Choroid plexus epithelial cell (primary cell): ENCODE measurements around the gene TEX48.

ENCODE experiments used
- DNase-seq: peaks from one replicate; pipeline ENCODE4 v3.0.0-alpha.2; 2010; ENCODE audit warnings: low read depth
- H3K4me3 ChIP-seq: 2 replicates; pipeline ENCODE4 v1.5.1; 2011; ENCODE audit warnings: low read depth, mild to moderate bottlenecking, control low read depth, low read length, moderate library complexity
- TF ChIP-seq, protein P1 (sequence below): conservative IDR thresholded peaks from 2 replicates; pipeline ENCODE4 v1.5.1; 2011; ENCODE audit warnings: low read depth, mild to moderate bottlenecking, control low read depth, inconsistent platforms, low read length, moderate library complexity

Gene TEX48

DNA sequence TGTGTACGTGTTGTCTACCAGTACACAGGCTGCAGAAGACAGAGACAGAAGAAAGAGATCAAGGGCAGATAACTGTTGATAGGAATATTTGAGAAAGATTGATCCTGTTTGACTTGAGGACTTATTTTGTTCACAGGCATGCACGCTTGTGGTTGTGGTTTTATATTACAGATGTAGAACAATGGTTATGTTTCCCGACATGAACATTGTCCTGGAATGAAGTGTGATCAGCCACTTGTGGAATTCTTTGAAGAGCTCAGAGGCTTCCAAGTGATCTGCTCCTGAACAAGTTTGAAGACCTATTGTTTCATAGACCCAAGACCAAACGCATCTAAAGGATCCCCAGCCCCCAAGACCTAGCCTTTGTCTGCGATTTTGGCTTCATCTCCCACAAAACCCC, 38.1 kb downstream of the TEX48 start:
- TF ChIP-seq, protein P1, sequence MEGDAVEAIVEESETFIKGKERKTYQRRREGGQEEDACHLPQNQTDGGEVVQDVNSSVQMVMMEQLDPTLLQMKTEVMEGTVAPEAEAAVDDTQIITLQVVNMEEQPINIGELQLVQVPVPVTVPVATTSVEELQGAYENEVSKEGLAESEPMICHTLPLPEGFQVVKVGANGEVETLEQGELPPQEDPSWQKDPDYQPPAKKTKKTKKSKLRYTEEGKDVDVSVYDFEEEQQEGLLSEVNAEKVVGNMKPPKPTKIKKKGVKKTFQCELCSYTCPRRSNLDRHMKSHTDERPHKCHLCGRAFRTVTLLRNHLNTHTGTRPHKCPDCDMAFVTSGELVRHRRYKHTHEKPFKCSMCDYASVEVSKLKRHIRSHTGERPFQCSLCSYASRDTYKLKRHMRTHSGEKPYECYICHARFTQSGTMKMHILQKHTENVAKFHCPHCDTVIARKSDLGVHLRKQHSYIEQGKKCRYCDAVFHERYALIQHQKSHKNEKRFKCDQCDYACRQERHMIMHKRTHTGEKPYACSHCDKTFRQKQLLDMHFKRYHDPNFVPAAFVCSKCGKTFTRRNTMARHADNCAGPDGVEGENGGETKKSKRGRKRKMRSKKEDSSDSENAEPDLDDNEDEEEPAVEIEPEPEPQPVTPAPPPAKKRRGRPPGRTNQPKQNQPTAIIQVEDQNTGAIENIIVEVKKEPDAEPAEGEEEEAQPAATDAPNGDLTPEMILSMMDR = no peak
- no peak overlapping the region for H3K4me3 ChIP-seq
- DNase-seq = no peak

DNA sequence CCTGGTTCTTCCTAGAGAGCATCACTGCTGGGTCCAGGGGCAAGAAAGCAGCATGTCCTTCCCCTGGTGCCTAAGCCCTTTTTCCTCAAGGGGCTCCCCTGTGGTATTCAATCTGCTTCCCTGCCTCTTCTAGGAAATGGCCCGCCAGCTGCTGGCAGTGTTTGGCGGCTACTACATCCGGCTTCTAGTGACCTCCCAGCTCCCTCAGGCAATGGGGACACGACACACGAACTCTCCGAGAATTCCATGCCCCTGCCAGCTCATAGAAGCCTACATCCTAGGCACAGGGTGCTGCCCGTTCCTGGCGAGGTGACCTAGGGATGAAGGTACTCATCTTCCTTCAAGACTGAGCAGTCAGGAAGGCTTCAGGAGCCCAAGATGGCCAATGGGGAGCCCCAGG, 39.0 kb downstream of the TEX48 start:
- no peak for DNase-seq
- no peak overlapping the region for H3K4me3 ChIP-seq
- TF ChIP-seq, protein P1 = no peak

DNA sequence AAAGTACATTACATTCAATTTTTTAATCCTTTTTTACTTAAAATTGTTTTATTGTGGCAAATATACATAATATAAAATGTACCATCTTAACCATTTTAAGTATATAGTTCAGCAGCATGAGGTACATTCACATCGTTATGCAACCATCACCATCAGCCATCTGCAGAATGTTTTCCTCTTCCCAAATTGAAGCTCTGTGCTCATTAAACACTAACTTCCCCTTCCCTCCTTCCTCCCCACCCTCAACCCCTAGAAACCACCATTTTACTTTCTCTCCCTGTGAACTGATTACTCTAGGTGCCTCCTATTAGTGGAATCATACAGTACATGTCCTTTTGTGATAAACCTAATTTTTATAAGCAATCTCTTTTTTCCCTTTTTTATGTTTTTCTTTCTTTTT, 40.0 kb downstream of the TEX48 start:
- no peak for DNase-seq
- H3K4me3 ChIP-seq = no peak overlapping the region
- TF ChIP-seq, protein P1 = no peak

DNA sequence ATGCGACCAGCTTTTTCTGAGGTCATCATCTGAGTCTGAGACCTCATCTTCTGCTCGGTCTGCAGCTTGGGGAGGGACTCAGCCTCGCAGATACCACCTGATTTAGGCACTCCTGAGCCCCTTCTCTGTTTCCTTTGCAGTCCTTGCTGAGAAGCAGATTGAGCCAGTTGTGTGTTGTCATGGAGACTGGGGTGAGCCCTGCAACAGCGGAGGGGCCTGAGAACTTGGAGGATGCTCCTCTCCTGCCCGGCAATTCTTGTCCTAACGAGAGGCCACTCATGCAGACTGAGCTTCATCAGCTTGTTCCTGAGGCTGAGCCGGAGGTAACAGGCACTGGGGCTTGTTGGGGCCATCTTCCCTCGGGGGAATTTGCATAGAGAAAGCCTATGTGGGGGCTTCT, 43.6 kb downstream of the TEX48 start:
- no peak overlapping the region for H3K4me3 ChIP-seq
- TF ChIP-seq, protein P1 = no peak
- DNase-seq = no peak

DNA sequence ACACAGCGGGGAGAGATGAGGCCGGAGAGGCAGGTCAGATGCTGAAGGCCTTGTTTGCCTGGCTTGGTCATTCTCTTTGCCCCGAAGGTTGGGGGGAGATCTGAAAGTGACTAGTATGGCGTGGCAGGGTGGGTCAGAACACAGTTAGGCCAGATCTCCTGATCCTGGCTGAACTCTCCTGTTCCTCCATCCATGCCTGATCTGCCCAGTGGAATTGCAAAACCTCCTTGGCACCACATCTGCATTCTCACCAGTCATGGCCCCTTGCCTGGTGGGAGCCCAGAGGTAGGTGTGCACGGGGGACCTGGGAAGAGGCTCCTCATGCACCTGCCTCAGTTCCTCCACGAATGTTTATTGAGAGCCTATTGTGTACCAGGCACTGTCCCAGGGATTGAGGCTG, 47.6 kb downstream of the TEX48 start:
- TF ChIP-seq, protein P1 = no peak
- no peak overlapping the region for H3K4me3 ChIP-seq
- no peak for DNase-seq

DNA sequence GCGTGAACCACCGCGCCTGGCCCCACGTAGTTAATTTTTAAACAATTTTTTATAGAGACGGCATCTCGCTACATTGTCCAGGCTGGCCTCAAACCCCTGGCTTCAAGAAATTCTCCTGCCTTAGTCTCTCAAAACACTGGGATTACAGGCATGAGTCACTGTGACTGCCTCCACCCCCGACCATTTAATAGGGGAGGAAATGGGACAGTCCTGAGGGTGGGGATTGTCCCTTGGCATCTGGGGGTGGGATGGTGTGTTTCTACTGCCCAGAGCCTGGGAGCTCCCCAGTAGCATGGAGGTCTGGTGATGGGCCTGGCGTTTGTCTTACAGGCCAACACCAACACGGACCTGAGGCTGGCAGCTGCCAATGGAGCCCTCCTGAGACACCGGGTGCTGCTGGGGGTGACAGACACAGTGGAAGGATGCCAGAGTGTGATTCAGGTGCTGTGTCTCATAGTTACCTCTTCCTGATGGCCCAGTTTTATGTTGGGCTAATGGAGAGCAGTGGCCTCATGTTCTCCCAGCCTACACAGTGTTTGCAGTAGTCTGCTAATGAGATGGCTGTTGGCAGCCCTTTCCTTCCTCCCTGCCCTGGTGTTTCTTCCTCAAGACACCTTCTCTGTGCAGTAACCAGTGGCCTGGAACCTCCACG, 48.4 kb downstream of the TEX48 start:
- TF ChIP-seq, protein P1 = no peak
- DNase-seq = no peak
- no peak overlapping the region for H3K4me3 ChIP-seq

DNA sequence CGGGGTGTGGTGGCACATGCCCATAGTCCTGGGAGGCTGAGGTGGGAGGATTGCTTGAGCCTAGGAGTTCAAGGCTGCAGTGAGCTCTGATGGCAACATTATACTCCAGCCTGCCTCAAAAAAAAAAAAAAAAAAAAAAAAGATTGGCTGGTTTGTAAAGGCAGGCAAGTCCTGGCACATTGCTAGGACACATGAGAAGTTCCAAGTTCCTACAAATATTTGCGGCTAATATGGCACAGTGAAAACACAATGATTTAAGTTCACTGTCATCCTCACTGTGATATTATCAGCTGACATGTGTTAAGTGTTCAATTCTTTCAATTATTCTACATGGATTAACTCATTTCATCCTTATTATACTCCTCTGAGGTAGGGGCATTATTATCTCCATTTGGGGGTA, 50.8 kb downstream of the TEX48 start:
- no peak for DNase-seq
- TF ChIP-seq, protein P1 = no peak
- H3K4me3 ChIP-seq = no peak overlapping the region
